Hair follicle dermal papilla cell (primary cell): ENCODE data around the gene CYSLTR2. TPM values are rescaled to one million over a fixed set of nuclear protein-coding genes. Genes with fewer than 3 reads are reported as not detected.

ENCODE experiments used
- total RNA-seq: library from RNA; depleted of rRNA; stranded (reverse); fragments of >200 nt; gene quantifications from 2 replicates; pipeline ENCODE4 v1.2.3, GENCODE V29; 2012

CYSLTR2 gene, protein sequence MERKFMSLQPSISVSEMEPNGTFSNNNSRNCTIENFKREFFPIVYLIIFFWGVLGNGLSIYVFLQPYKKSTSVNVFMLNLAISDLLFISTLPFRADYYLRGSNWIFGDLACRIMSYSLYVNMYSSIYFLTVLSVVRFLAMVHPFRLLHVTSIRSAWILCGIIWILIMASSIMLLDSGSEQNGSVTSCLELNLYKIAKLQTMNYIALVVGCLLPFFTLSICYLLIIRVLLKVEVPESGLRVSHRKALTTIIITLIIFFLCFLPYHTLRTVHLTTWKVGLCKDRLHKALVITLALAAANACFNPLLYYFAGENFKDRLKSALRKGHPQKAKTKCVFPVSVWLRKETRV
- total RNA-seq: not detected in 2 replicates

DNA sequence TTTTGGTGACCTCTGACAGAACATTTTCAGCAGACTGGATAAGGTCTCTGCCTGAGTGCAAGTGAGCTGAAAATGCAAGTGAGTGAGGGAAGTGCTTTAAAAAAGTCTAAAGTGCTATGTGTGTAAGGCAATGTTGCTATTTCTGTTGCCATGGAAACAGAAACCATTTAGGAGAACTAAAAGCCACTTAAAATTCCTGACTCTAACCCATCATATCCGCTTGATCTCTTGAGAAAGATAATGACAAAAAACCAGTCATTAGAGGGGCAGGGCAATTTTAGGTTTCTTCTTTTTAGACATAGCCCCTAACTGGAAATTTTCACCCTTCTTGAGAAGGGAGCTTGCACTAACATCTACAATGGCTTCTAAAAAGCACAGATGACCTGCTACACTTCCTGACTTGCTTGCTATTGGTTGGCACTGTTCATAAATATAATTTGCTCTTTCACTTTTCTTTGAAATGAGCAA lies at the start of gene CYSLTR2:
TSS of gene CYSLTR2 (plus strand) at position 458 of the 468 bp plus-strand sequence. CDS start 52,889 bp downstream, outside the sequence.

Other genes with a start within 250 kb of the CYSLTR2 start
- 6.7 and 11.8 TPM in 2 replicates for gene LPAR6, start 240.8 kb upstream of the CYSLTR2 start, total RNA-seq
- 10.8 and 11.5 TPM in 2 replicates for gene RCBTB2, start 120.8 kb upstream of the CYSLTR2 start, total RNA-seq